Fibroblast of skin of right quadriceps (primary cell): ENCODE measurements around the gene TLE6.
"Not testable (repeated sequence)": the region's sequence is repeated elsewhere in the genome, so short reads cannot be mapped to it uniquely, and the experiment has no call there.

ENCODE experiments used
- DNase-seq: peaks from one replicate; pipeline ENCODE4 v3.0.0-alpha.2; 2013

The TLE6 gene

DNA sequence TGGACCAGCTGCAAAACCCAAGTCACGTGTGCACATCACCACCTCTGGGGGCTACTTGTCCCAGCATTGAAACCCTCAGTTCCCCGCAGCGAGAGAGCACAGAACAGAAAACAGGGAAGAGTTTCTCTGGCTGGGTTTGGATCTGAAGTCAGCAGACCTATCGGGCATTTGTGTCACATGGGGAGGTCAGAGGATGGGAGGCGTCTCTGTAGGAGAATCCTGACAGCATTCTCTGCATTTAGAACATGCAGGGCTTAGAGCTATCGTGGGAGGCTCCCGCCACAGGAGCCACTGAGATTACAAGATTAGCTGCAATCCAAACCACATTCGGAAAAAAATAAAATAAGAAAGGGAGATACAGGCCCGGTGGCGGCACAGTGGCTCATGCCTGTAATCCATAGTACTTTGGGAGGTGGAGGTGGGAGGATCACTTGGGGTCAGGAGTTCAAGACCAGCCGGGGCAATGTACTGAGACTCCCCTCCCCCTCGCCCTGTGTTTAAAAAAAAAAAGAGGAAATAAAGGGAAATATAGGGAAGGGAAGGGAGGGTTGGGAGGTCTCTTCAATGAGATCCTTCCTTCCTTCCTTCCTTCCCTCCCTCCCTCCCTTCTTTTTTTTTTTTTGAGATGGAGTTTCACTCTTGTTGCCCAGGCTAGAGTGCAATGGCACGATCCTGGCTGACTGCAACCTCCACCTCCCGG is 2.9 kb upstream of the TLE6 start:
- DNase-seq: no peak

DNA sequence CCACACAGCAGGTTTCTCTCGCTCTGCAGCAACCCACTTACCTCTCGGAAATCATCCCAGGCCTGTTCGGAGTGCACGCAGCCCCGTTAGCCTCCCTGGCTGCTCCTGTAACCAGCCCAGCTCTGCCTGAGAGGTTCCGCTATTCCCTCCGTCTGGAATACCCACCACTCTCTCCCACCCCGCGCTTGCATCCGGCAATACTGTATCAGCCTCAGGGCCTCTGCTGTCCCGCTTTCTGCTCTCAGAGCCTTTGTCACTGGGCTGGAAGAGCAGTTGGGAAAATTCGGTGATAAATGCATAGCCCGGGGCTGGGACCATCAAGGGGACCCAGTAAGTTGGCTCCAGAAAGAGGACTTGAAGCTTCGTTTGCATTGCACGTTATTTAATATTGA is 759 bp upstream of the TLE6 start:
- no peak for DNase-seq

DNA sequence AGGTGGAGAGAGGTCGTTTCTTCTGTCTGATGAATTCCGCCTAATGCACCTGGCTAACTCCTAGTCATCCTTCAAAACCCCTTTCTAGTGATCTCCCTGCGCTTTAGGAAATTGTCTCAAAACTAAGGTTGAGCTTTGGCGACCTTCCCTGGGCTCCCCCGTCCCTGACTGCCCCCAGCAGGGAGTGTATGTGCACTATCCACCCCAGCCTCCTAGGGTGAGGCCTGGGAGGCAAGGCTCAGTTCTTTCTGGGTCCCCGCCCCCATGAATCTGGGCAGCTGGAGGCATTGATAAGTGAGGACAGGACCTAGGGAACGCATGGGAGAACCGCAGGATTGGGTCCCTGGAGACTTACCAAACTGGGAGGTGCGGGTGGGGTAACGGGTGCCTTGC is 378 bp downstream of the TLE6 start:
- no peak for DNase-seq

DNA sequence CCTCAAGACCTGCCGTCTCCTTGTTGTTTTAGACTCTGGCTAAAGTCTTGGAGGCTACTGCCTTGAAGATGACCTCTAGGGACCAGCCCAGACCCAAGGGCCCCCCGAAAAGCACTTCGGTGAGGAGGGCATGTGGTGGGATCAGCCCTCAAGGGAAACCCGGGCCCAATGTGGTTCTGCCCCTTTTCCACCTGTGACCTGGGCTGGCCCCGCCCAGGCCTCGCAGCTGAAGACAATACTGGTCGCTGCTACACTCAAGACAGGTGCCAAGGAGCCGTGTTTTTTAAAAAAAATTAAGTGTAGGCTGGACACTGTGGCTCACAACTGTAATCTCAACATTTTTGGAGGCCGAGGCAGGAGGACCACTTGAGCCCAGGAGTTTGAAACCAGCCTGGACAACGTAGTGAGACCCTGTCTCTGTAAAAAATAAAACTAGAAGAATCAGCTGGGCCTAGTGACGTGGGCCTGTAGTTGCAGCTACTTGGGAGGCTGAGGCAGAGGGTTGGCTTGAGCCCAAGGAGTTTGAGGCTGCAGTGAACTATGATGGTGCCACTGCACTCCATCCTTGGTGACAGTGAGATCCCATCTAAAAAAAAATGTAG is 903 bp downstream of the TLE6 start:
- no peak for DNase-seq

DNA sequence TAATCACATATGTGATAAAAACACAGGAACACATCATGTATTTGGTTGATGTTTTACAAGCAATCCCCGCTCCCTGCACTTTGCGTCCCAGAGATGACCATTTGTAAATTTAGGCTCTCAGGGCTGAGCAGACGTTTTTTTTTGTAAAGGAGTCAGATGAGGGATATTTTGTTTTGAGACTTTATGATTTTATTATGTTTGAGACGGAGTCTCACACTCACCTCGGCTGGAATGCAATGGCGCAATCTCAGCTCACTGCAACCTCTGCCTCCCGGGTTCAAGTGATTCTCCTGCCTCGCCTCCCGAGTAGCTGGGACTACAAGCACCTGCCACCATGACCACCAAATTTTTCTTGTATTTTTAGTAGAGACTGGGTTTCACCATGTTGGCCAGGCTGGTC is 1.4 kb downstream of the TLE6 start:
- no peak for DNase-seq

DNA sequence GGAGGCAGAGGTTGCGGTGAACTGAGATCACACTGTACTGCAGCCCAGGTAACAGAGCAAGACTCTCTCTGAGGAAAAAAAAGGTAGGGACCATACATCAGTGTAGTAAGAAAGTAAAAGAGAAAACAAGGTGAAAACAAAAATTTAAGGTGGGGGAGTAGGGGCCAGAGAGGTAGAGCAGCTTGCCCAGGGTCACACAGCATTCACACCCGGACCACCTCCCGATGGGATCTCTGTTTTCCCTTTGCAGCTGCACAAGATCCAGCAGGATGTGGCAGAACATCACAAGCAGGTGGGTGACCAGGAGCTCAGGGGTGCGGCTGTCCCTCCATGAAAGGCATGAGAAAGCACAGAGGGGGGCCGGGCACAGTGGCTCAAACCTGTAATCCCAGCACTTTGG is 4.5 kb downstream of the TLE6 start:
- no peak for DNase-seq

DNA sequence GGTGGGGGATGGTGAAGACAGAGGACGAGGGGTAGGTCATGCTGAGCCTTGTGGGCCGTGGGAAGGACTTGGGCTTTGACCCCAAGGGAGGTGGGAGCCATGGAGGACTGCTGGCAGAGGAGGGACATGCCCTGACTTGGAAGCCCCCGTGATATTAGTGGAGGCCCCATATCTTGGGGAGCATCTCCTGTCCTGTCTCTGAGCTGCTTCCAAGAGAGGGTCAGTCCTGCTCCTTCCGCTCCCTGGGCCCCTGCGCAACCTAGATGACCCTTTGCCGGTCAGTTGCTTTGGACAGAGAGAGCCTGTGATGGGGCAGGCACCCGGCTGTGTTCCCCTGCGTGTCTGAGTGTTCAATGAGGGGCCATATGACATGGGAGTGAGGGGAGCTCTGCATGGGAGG is 5.2 kb downstream of the TLE6 start:
- DNase-seq: no peak

DNA sequence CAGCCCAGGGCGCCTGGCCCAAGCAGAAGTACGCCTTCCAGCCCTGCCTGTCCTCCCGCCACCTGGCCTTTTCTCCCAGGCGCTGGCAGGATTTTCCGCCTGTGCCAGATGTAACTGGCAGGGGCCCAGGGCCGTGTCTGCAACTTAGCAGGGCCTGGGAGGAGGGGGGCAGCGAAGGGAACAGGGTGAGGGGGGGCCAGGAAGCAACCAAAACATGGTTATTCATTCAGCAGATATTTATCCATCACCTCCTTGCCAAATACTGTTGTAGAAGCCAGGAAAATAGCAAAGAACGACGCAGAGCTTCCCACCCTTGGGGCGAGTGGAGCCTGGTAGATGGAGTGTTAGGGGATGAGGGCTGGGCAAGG is 5.6 kb downstream of the TLE6 start:
- peak; percentile 95 for DNase-seq

DNA sequence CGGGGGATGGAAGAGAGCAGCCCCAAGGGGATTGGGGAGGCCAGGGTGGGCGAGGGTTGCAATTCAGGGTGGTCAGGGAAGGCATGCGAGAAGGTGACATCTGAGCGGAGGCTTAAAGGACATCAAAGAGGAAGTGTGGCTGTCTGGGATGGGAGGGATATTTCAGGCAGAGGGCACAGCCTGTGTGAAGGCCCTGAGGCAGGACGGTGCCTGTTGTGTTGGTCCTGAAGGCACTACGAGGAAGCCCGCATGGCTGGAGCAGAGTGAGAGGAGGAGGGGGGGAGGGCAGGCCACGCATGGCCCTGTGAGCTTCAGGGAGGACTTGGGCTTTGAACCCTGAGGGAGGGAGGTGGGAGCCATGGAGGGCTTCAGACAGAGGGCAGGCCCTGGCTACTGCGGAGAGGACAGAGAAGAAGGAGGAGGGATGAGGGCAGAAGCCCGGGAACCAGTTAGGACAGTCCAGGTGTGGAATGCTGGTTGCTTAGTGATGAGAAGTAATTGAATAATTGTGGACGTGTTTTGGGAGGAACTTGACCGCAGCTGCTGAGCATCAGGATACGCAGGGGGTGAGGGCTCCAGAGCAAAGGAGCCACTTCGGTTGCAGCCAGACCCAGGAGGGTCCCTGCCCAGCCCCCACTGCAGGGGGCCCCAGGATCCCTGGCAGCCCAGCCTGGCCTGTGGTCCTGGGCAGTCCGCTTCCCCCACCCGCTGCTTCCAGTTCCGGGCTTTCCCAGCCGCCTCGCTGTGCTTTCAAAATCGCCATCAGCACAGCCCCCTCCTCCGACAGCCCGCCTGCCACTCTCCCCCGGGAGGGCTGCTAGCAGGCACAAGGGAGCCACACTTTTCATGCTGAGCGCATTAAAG is 6.2 kb downstream of the TLE6 start:
- DNase-seq: peak; percentile 89

DNA sequence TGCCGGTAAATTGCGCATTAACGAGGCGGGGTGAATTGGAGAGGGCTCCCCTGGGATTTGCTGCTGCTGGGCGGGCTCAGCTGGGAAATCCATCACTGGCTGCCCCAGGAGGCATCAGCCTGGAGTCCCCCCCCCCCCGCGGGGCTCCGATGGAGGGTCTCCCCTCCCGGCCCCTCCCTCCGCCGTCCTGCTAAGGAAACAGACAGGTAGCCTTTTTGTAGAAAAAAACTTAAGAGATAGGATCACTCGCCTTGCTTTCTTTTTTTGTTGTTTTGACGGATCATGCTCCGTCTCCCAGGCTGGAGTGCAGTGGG is 6.8 kb downstream of the TLE6 start:
- no peak for DNase-seq

DNA sequence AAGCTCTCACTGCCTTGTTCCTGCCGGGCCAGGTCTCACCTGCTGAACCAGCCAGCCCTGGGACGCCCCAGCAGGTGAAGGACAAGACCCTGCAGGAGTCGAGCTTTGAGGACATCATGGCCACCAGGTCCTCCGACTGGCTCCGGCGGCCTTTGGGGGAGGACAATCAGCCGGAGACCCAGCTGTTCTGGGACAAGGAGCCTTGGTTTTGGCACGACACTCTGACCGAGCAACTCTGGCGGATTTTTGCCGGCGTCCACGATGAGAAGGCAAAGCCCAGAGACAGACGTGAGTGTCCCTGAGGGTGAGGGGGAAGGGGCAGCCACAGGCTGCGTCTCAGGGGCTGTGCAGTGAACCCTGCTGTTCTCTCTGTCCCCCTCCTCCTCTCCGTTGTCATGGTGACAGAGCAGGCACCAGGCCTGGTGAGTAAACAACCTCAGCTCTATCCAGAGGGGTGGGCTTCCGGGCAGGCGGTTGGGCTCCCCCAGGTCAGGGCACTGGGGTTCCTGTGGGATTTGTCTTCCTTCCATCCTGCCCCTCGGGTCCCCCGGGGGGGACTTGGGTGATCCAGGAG is 9.7 kb downstream of the TLE6 start:
- DNase-seq: no peak

DNA sequence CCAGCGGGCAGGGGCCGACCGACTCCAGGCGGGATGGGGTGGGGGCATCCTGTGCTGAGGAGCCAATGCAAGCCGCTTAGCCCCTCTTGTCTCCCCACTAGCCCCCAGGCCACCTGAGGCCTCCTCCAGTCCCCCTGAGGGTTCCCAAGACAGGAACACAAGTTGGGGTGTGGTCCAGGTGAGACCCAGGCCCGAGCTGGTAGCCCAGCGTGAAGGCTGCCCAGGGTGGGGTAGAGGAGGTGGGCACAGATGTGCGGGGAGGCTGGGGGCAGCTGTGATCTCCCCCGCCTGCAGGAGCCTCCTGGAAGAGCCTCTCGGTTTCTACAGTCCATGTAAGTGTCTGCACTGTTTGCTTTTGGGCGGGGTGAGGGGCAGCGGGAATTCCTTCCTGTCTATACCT is 10.4 kb downstream of the TLE6 start:
- no peak for DNase-seq

DNA sequence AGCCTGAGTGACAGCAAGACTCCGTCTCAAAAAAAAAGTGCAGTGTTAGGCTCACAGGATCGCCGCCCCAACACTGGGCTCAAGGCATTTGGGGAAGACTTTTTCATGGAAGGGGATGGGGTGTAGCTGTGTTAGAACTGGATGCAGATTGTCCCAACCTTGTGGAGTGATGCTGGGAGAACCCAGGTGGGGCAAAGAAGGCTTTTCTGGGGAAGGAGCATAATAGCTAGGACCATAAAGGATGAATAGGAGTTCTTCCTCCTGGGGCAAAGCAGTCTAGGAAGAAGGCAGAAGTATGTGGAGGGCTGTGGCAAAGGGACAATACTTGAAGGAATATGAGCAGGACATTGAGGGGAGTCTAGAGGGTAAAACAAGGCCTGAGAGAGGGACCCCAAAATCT is 11.2 kb downstream of the TLE6 start:
- no peak for DNase-seq

DNA sequence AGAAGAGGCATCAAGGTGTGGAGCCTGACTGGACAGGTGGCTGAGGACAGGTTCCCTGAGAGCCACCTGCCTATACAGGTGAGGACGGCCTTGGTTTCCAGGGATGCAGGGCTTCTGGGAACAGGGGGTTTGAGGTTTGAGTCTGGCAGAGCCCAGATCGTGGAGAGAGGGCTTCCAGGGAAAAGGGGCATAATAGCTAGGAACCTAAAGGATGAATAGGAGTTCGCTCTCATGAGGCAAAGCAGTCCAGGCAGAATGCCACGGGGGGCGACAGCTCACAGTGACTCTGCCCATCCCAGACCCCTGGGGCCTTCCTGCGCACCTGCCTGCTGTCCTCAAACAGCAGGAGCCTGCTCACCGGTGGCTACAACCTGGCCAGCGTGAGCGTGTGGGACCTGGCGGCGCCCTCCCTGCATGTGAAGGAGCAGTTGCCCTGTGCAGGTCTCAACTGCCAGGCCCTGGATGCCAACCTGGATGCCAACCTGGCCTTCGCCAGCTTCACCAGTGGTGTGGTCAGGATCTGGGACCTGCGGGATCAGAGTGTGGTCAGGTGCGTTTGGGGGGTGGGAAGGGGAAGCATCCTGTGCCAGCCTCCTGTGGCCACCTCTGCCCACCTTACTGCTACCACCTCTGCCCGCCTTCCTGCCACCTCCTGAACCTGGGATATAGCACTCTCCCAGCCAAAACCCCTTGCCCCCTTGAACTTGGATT is 12.0 kb downstream of the TLE6 start:
- DNase-seq: no peak

DNA sequence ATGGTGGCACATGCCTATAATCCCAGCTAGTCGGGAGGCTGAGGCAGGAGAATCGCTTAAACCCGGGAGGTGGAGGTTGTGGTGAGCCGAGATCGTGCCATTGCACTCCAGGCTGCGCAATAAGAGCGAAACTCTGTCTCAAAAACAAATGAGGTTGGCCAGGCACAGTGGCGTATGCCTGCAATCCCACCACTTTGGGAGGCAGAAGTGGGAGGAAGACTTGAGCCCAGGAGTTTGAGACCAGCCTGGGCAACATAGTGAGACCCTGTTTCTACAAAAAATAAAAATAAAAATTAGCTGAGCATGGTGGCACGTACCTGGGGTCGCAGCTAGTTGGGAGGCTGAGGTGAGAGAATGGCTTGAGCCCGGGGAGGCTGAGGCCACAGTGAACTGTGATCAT is 15.0 kb downstream of the TLE6 start:
- not testable (repeated sequence) for DNase-seq

DNA sequence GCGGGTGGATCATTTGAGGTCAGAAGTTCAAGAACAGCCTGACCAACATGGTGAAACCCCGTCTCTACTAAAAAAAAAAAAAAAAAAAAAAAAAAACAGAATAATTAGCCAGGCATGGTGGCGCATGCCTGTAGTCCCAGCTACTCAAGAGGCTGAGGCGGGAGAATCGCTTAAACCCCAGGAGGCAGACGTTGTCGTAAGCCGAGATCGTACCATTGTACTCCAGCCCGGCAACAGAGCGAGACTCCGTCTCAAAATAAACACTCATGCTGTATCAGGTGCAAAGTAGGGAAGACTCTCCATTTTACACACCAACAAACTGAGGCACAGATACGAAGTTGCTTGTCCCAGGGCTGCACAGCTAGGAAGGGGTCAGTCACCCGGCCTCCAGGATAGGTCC is 15.6 kb downstream of the TLE6 start:
- DNase-seq: no peak

DNA sequence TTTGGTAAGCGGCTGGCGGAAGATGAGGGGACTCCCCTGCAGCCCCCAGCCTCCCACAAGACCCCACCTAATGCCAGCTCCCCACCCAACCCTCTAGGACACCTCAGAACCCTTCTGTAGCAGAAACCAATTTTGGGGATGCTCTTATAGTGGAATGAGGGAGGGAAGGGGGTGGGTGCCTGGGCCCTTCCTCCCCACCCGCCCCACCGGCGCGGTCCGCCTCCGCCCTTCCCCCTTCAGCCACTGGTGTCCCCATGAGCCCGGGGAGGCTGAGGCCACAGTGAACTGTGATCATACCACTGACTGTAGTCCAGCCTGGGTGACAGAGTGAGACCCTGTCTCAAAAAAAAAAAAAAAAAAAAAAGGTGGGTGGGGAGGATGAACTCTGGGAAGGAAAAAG is 16.2 kb downstream of the TLE6 start:
- DNase-seq: no peak

DNA sequence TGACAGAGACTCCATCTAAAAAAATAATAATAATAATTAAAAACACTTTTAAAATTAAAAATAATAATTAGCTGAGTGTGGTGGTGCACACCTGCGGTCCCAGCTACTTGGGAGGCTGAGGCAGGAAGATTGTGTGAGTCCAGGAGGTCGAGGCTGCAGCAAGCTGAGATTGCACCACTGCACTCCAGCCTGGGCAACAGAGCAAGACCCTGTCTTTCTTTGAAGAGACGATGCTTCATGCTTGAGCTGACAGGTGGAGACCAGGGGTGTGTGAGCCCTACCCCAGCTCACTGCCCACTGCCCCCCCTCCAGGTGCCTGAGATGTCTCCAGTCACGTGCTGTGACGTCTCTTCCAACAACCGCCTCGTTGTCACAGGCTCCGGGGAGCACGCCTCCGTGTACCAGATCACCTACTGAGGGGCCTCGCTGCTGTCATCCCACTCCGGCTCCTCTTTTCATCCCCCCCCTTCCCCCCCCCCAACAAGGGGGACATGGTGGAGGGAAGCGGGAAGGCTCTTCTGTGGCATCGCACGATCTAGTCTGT is 17.3 kb downstream of the TLE6 start:
- DNase-seq: no peak

DNA sequence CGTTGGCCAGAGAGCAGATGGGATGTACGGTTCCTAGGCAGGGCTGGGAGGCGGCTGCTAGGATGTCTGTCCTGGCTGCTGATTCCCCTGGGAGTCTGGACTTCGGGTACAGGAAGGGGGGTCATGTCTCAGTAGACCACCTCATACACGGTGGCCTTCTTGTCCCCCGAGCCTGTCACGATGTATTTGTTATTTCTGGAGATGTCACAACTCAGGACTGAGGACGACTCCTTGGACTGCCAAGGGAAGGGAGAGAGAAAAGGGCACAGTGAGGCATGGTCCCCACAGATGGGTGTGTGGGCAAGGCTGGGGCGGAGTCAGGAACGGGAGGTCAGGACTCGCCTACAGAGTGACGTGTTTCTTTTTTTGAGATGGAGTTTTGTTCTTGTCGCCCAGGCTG is 20.4 kb downstream of the TLE6 start:
- no peak for DNase-seq

DNA sequence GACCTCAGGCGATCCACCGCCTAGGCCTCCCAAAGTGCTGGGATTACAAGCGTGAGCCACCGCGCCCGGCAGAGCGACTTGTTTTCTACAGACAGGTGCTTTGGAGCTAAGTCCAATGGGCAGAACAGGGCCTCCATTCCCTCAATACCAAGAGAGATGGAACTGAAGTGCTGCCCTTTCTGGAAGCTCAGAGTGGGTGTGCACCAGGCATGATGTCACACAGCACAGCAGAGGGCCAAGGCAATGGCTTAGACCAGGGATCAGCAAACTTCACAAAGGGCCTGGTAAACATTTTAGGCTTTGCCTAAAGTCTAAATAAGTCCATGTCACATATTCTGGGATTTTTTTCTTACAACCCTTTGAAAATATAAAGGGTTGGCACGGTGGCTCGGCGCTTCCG is 21.3 kb downstream of the TLE6 start:
- DNase-seq: no peak

DNA sequence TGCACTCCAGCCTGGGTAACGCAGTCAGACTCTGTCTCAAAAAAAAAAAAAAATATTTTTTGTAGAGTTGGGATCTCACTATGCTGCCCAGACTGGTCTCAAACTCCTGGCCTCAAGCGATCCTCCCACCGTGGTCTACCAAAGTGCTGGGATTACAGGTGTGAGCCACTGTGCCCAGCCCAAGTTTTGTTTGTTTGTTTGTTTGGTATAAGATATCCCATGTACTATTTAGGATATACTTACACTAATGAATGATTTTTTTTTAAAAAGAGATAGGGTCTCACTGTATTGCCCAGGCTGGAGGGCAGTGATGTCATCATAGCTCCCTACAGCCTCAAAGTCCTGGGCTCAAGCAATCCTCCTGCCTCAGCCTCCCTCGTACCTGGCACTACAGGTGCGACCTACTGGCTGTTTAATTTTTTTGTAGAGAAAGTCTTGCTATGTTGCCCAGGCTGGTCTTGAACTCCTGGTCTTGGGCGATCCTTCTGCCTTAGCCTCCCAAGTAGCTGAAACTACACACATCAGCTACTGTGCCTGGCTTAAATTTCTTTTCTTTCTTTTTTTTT is 24.0 kb downstream of the TLE6 start:
- DNase-seq: no peak

DNA sequence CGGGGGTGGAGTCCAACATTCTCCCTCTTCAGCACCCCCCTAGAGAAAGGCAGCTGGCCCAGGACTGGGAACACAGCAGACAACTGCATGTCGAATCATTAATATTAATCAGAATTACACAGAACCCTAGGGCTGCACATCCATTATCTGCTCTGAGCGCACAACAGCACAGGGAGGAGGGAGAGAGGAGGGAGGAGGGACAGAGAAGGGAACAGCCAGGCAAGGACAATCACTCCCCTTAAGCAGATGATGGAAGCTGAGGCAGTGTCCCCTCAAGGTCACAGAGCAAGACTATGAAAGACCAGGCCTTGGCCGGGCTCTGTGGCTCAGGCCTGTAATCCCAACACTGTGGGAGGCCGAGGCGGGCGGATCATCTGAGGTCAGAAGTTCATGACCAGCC is 25.7 kb downstream of the TLE6 start:
- no peak for DNase-seq

DNA sequence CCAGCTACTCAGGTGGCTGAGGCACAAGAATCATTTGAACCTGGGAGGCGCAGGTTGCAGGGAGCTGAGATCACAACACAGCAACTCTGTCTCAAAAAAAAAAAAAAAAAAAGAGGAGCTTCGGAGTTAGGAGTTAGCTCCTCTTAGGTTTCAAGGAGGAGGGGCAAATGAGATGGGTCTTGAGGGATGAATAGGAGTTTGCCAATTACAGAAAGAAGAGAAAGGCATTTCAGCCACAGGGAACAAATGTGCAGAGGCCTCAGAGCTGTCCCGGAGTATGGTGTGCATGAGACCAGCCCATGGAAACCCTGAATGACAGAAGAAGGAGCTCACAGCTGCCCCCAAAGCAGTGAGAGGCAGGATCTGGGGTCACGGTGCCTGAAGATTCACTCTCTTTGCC is 27.2 kb downstream of the TLE6 start:
- DNase-seq: no peak
